Naive thymus-derived CD8-positive, alpha-beta T cell (primary cell): Measurements from ENCODE around the gene ERC2. TPM values are rescaled to one million over a fixed set of nuclear protein-coding genes. Genes with fewer than 3 reads are reported as not detected.
A peak's percentile ranks its signal among the peaks of the same experiment; 100 is the strongest.

Experiments used
- ATAC-seq, 2 donors: fragments of 150-1000 bp; cut with Tn5 transposase in 1 of 2; sonication (Bioruptor Pico), chemical (Tn5 transposase) in 1 of 2; 1 replicate in 1 of 2; 2 replicates in 1 of 2; pipeline ENCODE4 v1.10.0; 2021; ENCODE audit warnings: mild to moderate bottlenecking in 2 of 2, moderate library complexity in 2 of 2
- POLR2A ChIA-PET: fragments of 350-600 bp; sonication (Branson Sonifier 250); formaldehyde crosslinking; loops from one replicate; lab custom pipeline; 2021; ENCODE audit warnings: antibody characterized with exemption; lab: Charles Lee
- DNase-seq, 10 donors: peaks; one replicate each; pipeline versions ENCODE4 v3.0.0 to v3.0.0-alpha.2; 2020 to 2022
- H3K27ac Mint-ChIP-seq, 10 donors: one replicate each; pipeline ENCODE4 v1.8.0; 2020 to 2022; ENCODE audit warnings: mild to moderate bottlenecking in 10 of 10, mixed read lengths in 10 of 10, moderate library complexity in 4 of 10, inconsistent platforms in 1 of 10
- H3K27me3 Mint-ChIP-seq, 5 donors: one replicate each; pipeline ENCODE4 v1.8.0; 2021 to 2022; ENCODE audit warnings: mixed read lengths in 5 of 5
- H3K36me3 Mint-ChIP-seq, 3 donors: one replicate each; pipeline ENCODE4 v1.8.0; 2020 to 2022; ENCODE audit warnings: mixed read lengths in 3 of 3, mild to moderate bottlenecking in 2 of 3, inconsistent platforms in 1 of 3
- H3K4me1 Mint-ChIP-seq, 4 donors: one replicate each; pipeline ENCODE4 v1.8.0; 2021 to 2022; ENCODE audit warnings: mixed read lengths in 4 of 4
- H3K4me3 Mint-ChIP-seq, 10 donors: one replicate each; pipeline ENCODE4 v1.8.0; 2020 to 2022; ENCODE audit warnings: mild to moderate bottlenecking in 10 of 10, mixed read lengths in 10 of 10, moderate library complexity in 6 of 10, inconsistent platforms in 1 of 10
- H3K9me3 Mint-ChIP-seq, 9 donors: one replicate each; pipeline ENCODE4 v1.8.0; 2020 to 2022; ENCODE audit warnings: mixed read lengths in 9 of 9, mild to moderate bottlenecking in 3 of 9, inconsistent platforms in 1 of 9, moderate library complexity in 1 of 9
- polyA plus RNA-seq, 3 donors: library from polyadenylated mRNA; unstranded; fragments of 300-500 nt; fragmentation: Illumina TruSeq; gene quantifications; one replicate each; pipeline ENCODE4 v1.2.3, GENCODE V29; 2021
- total RNA-seq, 8 experiments: library from RNA in 2 of 8; stranded (reverse) in 2 of 8; gene quantifications; one replicate each; pipeline ENCODE4 v1.2.3 and lab custom pipeline; 2021 to 2026

The ERC2 gene
- total and polyA plus RNA-seq, 5 experiments from 2014 or later = 0.05 to 0.29 TPM; not detected in 3

DNA sequence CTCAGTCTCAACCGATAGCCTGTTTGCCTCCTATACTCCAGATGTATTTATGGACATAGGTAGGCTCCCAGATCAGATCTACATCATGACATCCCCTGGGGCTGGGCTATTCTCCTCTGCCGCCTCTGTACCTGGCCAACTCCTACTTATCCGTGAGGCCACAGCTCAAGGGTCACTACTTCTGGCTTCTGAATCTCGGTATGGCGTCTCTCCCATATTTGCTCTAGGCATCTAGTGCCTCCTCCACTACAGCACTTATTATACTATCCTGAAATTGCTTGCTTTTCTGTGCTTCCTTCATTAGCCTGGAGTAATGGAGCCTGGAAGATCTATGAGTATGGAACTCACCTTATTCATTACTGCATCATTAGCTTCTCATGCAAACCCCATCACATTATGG lies 808.6 kb downstream of the ERC2 start:
- no peak for ATAC-seq
- Mint-ChIP-seq H3K4me3 (no peak overlapping the region), H3K36me3 (no peaks in the 10 kb centered on the region), H3K27me3 (peaks cover 0 to 4% (median 0%) of the 10 kb centered on the region in 5 donors), H3K27ac (no peak overlapping the region), H3K9me3 (no peaks in the 10 kb centered on the region), H3K4me1 (peaks cover 2 to 14% (median 7%) of the 10 kb centered on the region in 4 donors)
- no peak for DNase-seq
- POLR2A ChIA-PET = no interaction called here

DNA sequence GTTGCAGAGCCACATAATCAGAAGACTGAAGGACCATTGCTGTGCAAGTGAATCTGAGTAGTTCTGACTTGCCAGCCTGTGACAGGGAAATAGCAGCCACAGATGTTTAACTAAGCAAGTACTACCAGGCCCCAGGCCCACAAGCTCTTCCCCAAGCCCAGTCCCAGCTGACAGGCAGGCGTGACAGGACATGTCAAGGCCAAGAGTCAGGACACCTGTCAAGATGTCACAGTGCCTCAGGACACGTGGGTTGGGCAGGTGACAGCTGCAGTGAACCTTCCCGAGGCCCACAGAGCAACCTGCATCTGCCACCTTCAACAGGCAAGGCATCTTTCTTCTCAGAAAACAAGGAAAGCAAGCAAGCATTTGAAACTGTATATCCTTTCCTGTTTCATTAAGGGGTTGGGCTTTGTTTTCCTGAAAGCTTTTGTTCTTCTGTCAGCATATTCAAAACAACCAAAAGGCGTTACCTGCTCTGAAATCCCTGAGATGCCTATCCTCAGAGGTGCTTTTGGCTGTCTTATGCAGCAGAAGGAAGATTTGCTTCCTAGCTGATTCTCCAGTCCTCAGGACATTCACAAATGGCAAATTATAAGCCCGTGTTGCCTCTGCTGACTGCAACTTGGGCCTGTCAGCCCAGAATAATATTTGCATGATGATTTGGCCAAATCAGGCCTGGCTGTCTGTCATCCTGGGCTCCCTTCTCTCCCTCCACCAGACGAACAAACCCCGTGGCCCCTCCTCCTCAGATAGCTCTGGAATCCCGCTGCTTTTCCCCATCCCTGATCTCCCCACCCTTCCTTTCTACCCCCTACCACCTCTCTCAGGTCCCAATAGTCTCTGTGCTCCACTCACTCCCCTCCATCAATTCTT lies 809.3 kb downstream of the ERC2 start:
- H3K27ac Mint-ChIP-seq = no peak overlapping the region
- no peak overlapping the region for H3K4me3 Mint-ChIP-seq
- ATAC-seq (no peak), DNase-seq (no peak)
- H3K36me3 Mint-ChIP-seq = no peaks in the 10 kb centered on the region
- H3K4me1 Mint-ChIP-seq = peaks cover 5 to 14% (median 7%) of the 10 kb centered on the region in 4 donors
- POLR2A ChIA-PET = no interaction called here
- H3K27me3 Mint-ChIP-seq = peaks cover 0 to 4% (median 0%) of the 10 kb centered on the region in 5 donors
- H3K9me3 Mint-ChIP-seq = no peaks in the 10 kb centered on the region

DNA sequence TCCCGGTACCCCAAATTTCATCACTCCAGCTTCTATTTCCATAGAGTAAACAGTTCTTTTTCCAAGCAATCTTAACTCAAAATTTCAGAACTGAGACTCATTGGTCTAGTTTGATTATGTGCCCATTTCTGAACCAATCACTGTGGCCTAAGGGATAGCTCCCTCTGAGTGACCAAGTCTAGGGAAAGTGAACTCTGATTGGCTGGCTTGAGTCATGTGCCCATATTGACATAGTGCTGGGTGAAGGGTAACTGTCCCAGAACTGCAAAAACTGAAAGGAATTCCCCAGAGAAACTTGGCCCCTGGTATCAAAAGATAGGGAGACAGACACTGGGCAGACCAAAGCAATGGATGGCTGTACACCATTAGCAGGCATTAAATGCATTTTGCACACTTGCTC lies 810.0 kb downstream of the ERC2 start:
- Mint-ChIP-seq H3K27me3 (peaks cover 0 to 4% (median 0%) of the 10 kb centered on the region in 5 donors), H3K4me1 (peaks cover 7 to 15% (median 9%) of the 10 kb centered on the region in 4 donors), H3K27ac (no peak overlapping the region), H3K4me3 (no peak overlapping the region), H3K36me3 (no peaks in the 10 kb centered on the region), H3K9me3 (no peaks in the 10 kb centered on the region)
- POLR2A ChIA-PET = no interaction called here
- DNase-seq (no peak), ATAC-seq (no peak)

DNA sequence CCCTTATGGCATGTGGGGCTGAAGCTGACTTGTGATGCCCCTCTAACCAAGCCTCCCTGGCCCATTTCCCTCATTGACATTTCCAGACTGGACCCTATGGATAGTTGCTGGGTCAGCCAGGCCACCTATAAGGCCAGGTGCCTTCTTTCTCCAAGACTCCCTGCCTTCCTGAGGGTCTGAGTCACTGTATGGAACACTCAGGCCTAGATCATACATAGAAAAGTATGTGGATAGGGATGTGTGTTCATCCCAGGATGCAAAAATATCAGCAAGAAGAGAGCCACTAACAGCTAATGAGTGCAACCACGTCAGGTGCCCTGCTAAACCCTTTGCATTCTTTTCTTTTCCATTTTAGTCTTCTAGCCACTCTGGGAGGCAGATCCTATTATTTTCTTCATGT lies 812.7 kb downstream of the ERC2 start:
- Mint-ChIP-seq H3K4me3 (no peak overlapping the region), H3K27ac (peak overlapping the region in 1 of 10 donors; percentile 18), H3K27me3 (peaks cover 0 to 3% (median 0%) of the 10 kb centered on the region in 5 donors), H3K36me3 (no peaks in the 10 kb centered on the region), H3K4me1 (peaks cover 7 to 12% (median 9%) of the 10 kb centered on the region in 4 donors), H3K9me3 (no peaks in the 10 kb centered on the region)
- DNase-seq = no peak
- no peak for ATAC-seq
- POLR2A ChIA-PET = no interaction called here

DNA sequence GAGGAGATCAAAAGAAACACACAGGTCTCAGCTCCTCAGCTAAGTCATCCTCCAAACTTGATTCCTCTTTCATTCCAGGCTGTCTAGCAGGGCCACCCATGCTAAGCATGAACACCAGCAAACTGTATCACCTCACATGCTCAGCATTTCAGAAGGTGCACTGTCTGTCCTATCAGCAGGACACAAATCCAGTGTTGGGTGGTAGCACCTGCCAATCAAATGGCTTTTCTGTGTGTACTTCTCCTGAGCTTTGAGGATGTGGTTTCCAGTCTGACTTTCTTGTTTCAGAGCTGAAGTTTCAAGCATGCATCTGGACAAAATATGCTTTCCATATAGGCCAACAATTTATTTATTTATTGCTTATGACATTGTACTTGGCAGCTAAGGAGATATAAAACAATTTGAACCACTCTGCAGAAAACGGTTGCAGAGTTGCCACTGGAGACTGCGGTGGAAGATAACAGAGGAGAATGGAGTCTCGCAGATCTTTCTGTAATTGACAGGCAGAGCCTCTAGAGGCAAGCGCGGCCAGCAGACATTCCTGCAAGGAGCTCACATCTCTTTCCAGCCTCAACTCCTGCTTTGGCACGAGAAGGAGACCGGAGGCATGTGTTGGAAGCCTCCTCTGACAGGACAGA lies 814.0 kb downstream of the ERC2 start:
- Mint-ChIP-seq H3K27ac (peak overlapping the region in 5 of 10 donors; percentile 20 to 74 (median 33)), H3K27me3 (peaks cover 0 to 2% (median 0%) of the 10 kb centered on the region in 5 donors), H3K4me1 (peaks cover 7 to 12% (median 9%) of the 10 kb centered on the region in 4 donors), H3K36me3 (no peaks in the 10 kb centered on the region), H3K4me3 (peak overlapping the region in 1 of 10 donors; percentile 10), H3K9me3 (no peaks in the 10 kb centered on the region)
- ATAC-seq = peak in 1 of 2 donors; percentile 67
- peak in 2 of 10 donors; percentile 20 to 41 for DNase-seq
- POLR2A ChIA-PET = no interaction called here

DNA sequence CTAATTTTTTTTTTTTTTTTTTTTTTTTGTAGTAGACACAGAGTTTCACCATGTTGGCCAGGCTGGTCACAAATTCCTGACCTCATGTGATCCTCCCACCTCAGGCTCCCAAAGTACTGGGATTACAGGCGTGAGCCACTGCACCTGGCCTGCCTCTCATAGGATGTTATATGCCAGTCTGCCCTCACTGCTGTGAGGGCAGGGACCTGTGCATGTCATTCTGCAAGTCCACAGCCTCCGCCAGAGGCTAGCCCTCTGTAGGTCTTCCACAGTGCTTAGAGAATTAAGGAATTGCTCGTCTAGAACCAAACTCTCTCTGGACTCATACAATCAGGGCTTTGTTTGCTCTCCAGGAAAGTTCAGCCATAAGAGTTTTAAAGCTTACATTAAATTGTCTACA lies 817.3 kb downstream of the ERC2 start:
- no peaks in the 10 kb centered on the region for H3K36me3 Mint-ChIP-seq
- H3K4me1 Mint-ChIP-seq = peaks cover 9 to 12% (median 9%) of the 10 kb centered on the region in 4 donors
- H3K9me3 Mint-ChIP-seq = no peaks in the 10 kb centered on the region
- no peak for ATAC-seq
- no peak overlapping the region for H3K27ac Mint-ChIP-seq
- H3K4me3 Mint-ChIP-seq = no peak overlapping the region
- POLR2A ChIA-PET = no interaction called here
- peaks cover 0 to 2% (median 0%) of the 10 kb centered on the region in 5 donors for H3K27me3 Mint-ChIP-seq
- no peak for DNase-seq

DNA sequence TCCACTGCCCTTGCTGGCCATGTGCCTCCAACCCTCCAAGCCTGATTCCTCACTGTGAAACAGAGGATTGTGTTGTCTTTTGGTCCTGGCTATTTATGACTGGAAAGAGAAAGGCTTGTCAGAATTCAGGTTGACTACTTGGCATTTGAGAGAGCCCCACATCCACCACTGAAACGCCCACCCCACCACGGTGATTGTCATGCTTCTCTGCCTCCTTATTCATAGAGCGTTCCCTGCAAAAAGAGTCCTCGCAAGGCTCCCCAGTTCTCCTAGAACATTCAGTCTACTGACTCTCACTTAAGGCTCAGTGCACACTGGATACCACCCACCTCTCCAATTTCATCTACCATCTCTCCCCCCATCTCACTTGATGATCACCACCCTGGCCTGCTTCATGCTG lies 818.3 kb downstream of the ERC2 start:
- Mint-ChIP-seq H3K36me3 (no peaks in the 10 kb centered on the region), H3K27me3 (peaks cover 0 to 2% (median 0%) of the 10 kb centered on the region in 5 donors), H3K4me1 (peaks cover 9 to 12% (median 9%) of the 10 kb centered on the region in 4 donors), H3K27ac (peak overlapping the region in 1 of 10 donors; percentile 29), H3K9me3 (no peaks in the 10 kb centered on the region), H3K4me3 (no peak overlapping the region)
- DNase-seq (no peak), ATAC-seq (no peak)
- POLR2A ChIA-PET = no interaction called here

DNA sequence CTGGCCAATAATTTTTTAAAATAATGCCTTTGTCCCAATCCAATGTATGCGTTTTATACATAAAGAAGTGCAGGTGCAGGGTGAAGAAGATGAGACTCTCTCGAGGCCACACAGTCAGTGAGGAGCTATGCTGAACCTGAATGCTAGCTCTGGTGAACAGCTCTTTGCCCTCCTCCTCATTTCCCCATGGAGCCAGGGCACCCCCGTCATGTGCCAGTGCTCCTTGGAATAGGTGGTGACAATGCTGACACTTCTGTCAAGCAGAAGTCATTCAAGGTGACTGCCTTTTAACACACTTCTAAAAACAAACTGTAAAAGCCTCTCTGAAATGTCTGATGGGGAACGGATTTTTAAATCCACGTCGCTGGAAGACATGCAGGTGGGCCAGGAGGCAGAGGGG lies 818.7 kb downstream of the ERC2 start:
- Mint-ChIP-seq H3K27me3 (peaks cover 0 to 2% (median 0%) of the 10 kb centered on the region in 5 donors), H3K27ac (no peak overlapping the region), H3K36me3 (no peaks in the 10 kb centered on the region), H3K4me1 (peaks cover 9 to 10% (median 9%) of the 10 kb centered on the region in 4 donors), H3K9me3 (no peaks in the 10 kb centered on the region), H3K4me3 (no peak overlapping the region)
- POLR2A ChIA-PET = no interaction called here
- DNase-seq (no peak), ATAC-seq (no peak)

DNA sequence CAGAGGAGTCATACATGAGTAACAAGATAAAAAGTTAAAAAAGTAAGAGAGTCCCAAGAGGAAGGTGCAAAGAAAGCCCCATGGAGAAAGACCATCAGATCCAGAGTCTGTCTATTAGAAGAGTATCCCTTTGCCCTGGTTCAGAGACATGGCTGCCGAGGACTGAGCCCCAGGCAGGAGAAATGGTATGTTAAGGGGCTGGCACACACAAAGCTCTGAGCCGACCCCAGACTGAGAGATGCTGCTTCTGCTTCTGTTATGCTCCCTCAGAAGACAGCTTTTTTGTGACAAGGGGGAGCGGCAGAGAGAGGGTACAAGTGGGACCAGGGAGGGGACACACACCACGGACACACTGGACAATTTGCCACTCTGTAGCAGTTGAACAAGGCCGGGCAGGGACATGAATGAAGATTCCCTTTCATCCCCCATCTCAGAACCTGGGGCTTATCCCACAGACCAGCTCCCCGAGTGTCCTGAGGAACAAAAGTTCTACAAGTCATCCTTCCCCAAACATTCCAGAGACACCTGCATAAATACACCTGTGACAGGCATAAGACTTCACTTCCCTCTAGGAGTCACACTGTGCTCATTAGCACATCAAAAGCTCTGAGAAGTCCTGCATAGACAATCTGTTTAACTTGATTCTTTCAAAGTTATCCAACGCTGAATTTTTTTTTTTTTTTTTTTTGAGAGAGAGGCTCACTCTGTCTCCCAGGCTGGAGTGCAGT lies 819.5 kb downstream of the ERC2 start:
- no peak for ATAC-seq
- no peak for DNase-seq
- no peaks in the 10 kb centered on the region for H3K9me3 Mint-ChIP-seq

DNA sequence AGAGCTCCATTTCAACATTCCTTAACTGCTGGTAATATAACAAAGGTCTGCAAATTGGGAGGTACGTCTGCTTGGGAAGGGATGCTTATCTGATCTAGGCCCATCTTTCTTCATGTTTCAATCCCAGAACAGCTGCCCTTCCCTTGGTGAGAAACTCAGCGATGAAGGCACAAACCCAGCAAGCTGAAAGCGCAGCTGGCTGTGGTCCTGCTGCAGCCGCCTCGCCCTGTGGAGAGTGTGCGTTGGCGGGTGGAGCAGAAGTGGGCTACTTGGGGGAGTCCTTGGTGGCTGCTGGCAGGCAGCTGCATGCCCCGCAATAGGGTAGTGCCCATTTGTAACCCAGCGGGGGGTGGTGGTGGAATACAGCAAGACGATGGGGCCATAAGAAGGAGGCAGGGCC lies 820.6 kb downstream of the ERC2 start:
- peaks cover 0 to 4% (median 0%) of the 10 kb centered on the region in 9 donors for H3K9me3 Mint-ChIP-seq
- DNase-seq (no peak), ATAC-seq (no peak)
- peaks cover 0 to 2% (median under 1%) of the 10 kb centered on the region in 5 donors for H3K27me3 Mint-ChIP-seq
- POLR2A ChIA-PET = no interaction called here
- H3K36me3 Mint-ChIP-seq = no peaks in the 10 kb centered on the region
- no peak overlapping the region for H3K27ac Mint-ChIP-seq
- peaks cover 0 to 2% (median 0%) of the 10 kb centered on the region in 4 donors for H3K4me1 Mint-ChIP-seq
- H3K4me3 Mint-ChIP-seq = no peak overlapping the region

More for the DNA sequence above, 819.5 kb downstream of the ERC2 start:
- POLR2A ChIA-PET = no interaction called here
- Mint-ChIP-seq H3K27ac (no peak overlapping the region), H3K27me3 (peaks cover 0 to 2% (median 0%) of the 10 kb centered on the region in 5 donors), H3K4me3 (no peak overlapping the region), H3K36me3 (no peaks in the 10 kb centered on the region), H3K4me1 (peaks cover under 1 to 3% (median 2%) of the 10 kb centered on the region in 4 donors)

DNA sequence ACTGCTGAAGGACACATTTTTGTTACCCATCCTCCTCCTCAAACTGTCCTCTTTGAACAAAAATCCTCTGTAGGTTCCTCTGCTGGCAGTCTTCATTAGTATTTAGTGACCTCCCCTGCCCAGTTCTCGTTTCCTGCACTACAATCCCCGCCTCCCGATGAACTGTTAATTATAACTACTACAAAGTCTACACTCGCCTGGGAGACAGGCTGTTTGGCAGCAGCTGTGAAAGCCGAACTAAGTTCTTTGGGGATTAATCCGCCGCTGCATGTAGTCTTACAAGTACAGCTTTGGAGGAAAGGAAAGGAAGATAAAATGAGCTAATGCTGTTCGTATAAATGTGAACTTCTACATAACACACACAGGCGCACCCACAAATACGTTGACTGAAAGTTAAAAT lies 821.2 kb downstream of the ERC2 start:
- Mint-ChIP-seq H3K27ac (no peak overlapping the region), H3K4me1 (peaks cover 0 to 2% (median 0%) of the 10 kb centered on the region in 4 donors), H3K36me3 (no peaks in the 10 kb centered on the region), H3K4me3 (no peak overlapping the region), H3K27me3 (peaks cover 0 to 3% (median 2%) of the 10 kb centered on the region in 5 donors), H3K9me3 (peaks cover 0 to 4% (median 0%) of the 10 kb centered on the region in 9 donors)
- ATAC-seq = no peak
- no peak for DNase-seq
- POLR2A ChIA-PET = no interaction called here

DNA sequence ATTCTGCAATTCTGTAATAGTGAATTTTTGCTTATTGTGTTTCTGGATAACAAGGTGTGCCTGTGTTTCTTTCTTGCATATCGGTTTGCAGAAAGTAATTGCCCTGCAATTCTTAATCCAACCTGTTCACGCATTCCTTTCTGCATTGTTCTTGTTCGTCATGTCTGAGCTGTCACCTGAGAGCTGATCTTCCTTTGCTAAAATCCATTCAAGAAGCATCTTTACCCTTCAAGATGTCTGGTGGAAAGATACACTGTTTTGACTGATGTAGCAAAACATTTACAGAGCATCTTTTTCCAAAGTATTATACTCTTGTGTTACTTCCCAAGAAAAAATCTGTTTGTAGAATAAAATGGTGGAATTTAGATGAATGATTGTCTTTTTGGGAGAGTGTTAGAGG lies 822.1 kb downstream of the ERC2 start:
- Mint-ChIP-seq H3K9me3 (peaks cover 0 to 4% (median 0%) of the 10 kb centered on the region in 9 donors), H3K27ac (no peak overlapping the region), H3K4me1 (peaks cover 0 to 2% (median 0%) of the 10 kb centered on the region in 4 donors), H3K36me3 (no peaks in the 10 kb centered on the region), H3K27me3 (peaks cover 0 to 4% (median 2%) of the 10 kb centered on the region in 5 donors), H3K4me3 (no peak overlapping the region)
- DNase-seq = no peak
- POLR2A ChIA-PET = no interaction called here
- no peak for ATAC-seq
